Heart left ventricle (tissue), 13 donors: ENCODE measurements around the gene XYLT1.

ENCODE experiments used
- CTCF ChIP-seq, 12 donors: fragments of 200-600 bp; sonication (generic) in 4 of 12; IDR thresholded peaks; one replicate each; pipeline versions ENCODE4 v1.5.0 to v1.8.0; 2018 to 2022; ENCODE audit warnings: antibody characterized with exemption in 12 of 12, mild to moderate bottlenecking in 5 of 12
- POLR2A ChIP-seq, 2 donors: fragments of 450-650 bp; IDR thresholded peaks; one replicate each; pipeline ENCODE4 v1.6.1; 2017; ENCODE audit warnings: antibody characterized with exemption in 2 of 2, mild to moderate bottlenecking in 2 of 2, moderate library complexity in 2 of 2
- donor health status: ischemic (EF 13 %, LVEDD 7.1; RV severe dilation, severe dysfunction).
- donor health status: DM: no; HTN: yes; CAD: no.
- donor health status: DM: no; HTN: no; CAD: no.
- donor health status: ischemic (EF 25% LVEDD 6.9; RV normal size, moderate dysfunction).
- donor health status: ischemic (EF 25% LVEDD 5.7; RV mildly dilated, moderate dysfunction).
- donor health status: ischemic (EF 35%, LVEDD 5.7; RV mildly dilated, moderate dysfunction).
- donor health status: nonischemic (EF 11% LVEDD 7.7; RV severe dilation, severe dysfunction).
- donor health status: DM: yes; HTN: yes; CAD: no.
- donor health status: PGD.
- donor health status: ischemic (EF 29% LVEDD 5.4; RV normal size, mild dysfunction).
- donor health status: nonischemic (EF 23%, LVEDD 6.1; RV moderate dilation, normal function).

- no peak for TF ChIP-seq POLR2A (IDR thresholded peaks at IDR 0.05)
- no peak for TF ChIP-seq CTCF (IDR thresholded peaks at IDR 0.05)
Measured at GRCh38 chr16:17105239-17105797, 365.4 kb downstream of the XYLT1 start.
